ENCODE results near the gene CTPS2. TPM values are rescaled to one million over a fixed set of nuclear protein-coding genes. Genes with fewer than 3 reads are reported as not detected.

The CTPS2 gene
- total RNA-seq, 1 experiment from 2014 or later, result 25.0 TPM

- no peaks in the 10 kb centered on the region for H4K20me1 ChIP-seq (ENCODE audit: low read length)
- BruUV-seq (replicated peaks), result no TSS peak
- intact Hi-C loops (cut with micrococcal nuclease), result no loop called here
- H3K36me3 ChIP-seq (ENCODE audit: low read depth, low read length), result peaks cover 4% of the 10 kb centered on the region
- H3K27ac ChIP-seq (ENCODE audit: low read length), result no peak overlapping the region
- no peak for TF ChIP-seq CTCF (conservative IDR thresholded peaks at IDR 0.05; ENCODE audit: low read depth, low read length)
- no peak for TF ChIP-seq EZH2phosphoT487 (IDR thresholded peaks at IDR 0.05; ENCODE audit: borderline replicate concordance, low read length)
- TF ChIP-seq EZH2 (IDR thresholded peaks at IDR 0.05; ENCODE audit: low read length, unreplicated experiment), result no peak
- H3F3A ChIP-seq (ENCODE audit: low read length, unreplicated experiment), result no peaks in the 10 kb centered on the region
- ChIA-PET CTCF (no interaction called here), POLR2A (ENCODE audit: unreplicated experiment) (no interaction called here)
- H3K9me3 ChIP-seq (ENCODE audit: low read length), result no peaks in the 10 kb centered on the region
- H3K79me2 ChIP-seq (ENCODE audit: low read length), result no peaks in the 10 kb centered on the region
- H3K27me3 ChIP-seq (ENCODE audit: low read length), result no peaks in the 10 kb centered on the region
- H3K4me1 ChIP-seq (ENCODE audit: insufficient read depth, low read length), result no peaks in the 10 kb centered on the region
- DNase-seq (no peak), ATAC-seq (no peak)
- no peak overlapping the region for H3K9ac ChIP-seq (ENCODE audit: low read length)
- no peak overlapping the region for H3K4me3 ChIP-seq (ENCODE audit: low read length)
- H3K9me2 ChIP-seq (replicated peaks; ENCODE audit: low read length), result no peaks in the 10 kb centered on the region
- no peak overlapping the region for H3K4me2 ChIP-seq (ENCODE audit: low read length)
- no peak overlapping the region for H2AFZ ChIP-seq (ENCODE audit: low read length)
These were observed 25.0 kb downstream of the CTPS2 start for GRCh38 chrX:16687514-16687913.

- CTCF ChIA-PET, result no interaction called here
- no peak for DNase-seq
- H3K79me2 ChIP-seq (ENCODE audit: low read length), result no peaks in the 10 kb centered on the region
These were observed 29.3 kb downstream of the CTPS2 start for GRCh38 chrX:16683007-16683664.

More at GRCh38 chrX:16683007-16683664, 29.3 kb downstream of the CTPS2 start:
- H4K20me1 ChIP-seq (ENCODE audit: low read length), result no peaks in the 10 kb centered on the region
- H3K9me3 ChIP-seq (ENCODE audit: low read length), result no peaks in the 10 kb centered on the region
- BruUV-seq (replicated peaks), result no TSS peak
- no peaks in the 10 kb centered on the region for H3F3A ChIP-seq (ENCODE audit: low read length, unreplicated experiment)
- no peak overlapping the region for H2AFZ ChIP-seq (ENCODE audit: low read length)
- no peak for ATAC-seq
- H3K9ac ChIP-seq (ENCODE audit: low read length), result no peak overlapping the region
- intact Hi-C loops (cut with micrococcal nuclease), result no loop called here
- peaks cover 4% of the 10 kb centered on the region; the same call in 1 of the 2 replicates for H3K36me3 ChIP-seq (ENCODE audit: low read depth, low read length)
- no peak for TF ChIP-seq CTCF (conservative IDR thresholded peaks at IDR 0.05; ENCODE audit: low read depth, low read length)
- no peak for TF ChIP-seq EZH2 (IDR thresholded peaks at IDR 0.05; ENCODE audit: low read length, unreplicated experiment)
- no peak for TF ChIP-seq EZH2phosphoT487 (IDR thresholded peaks at IDR 0.05; ENCODE audit: borderline replicate concordance, low read length)
- POLR2A ChIA-PET (ENCODE audit: unreplicated experiment), result no interaction called here
- H3K9me2 ChIP-seq (replicated peaks; ENCODE audit: low read length), result no peaks in the 10 kb centered on the region
- H3K27me3 ChIP-seq (ENCODE audit: low read length), result no peaks in the 10 kb centered on the region
- H3K4me2 ChIP-seq (ENCODE audit: low read length), result no peak overlapping the region
- no peak overlapping the region for H3K4me3 ChIP-seq (ENCODE audit: low read length)
- H3K4me1 ChIP-seq (ENCODE audit: insufficient read depth, low read length), result no peaks in the 10 kb centered on the region
- no peak overlapping the region for H3K27ac ChIP-seq (ENCODE audit: low read length)
